ENCODE measurements around the gene IFNB1. TPM values are rescaled to one million over a fixed set of nuclear protein-coding genes. Genes with fewer than 3 reads are reported as not detected.

The IFNB1 gene
- total and polyA plus RNA-seq, 2 experiments from 2014 or later: not detected

GRCh38 chr9:21031091-21031807, 46.5 kb downstream of the IFNB1 start, which contains the start of gene HACD4:
HACD4 (minus strand) TSS chr9:21031640; CDS start chr9:21031590, 50 bp downstream.
- Histone ChIP-seq H3K4me1 (ENCODE audit: insufficient read depth) (peaks cover 4% of the 10 kb centered on the region), H2AFZ (peak within 1 kb of the TSS; percentile 80), H4K20me1 (ENCODE audit: insufficient read depth, poor library complexity, severe bottlenecking) (no peaks in the 10 kb centered on the region), H3K27ac (peak within 1 kb of the TSS; percentile 18), H3K9me3 (ENCODE audit: low read depth) (no peaks in the 10 kb centered on the region), H3K79me2 (no peaks in the 10 kb centered on the region), H3K27me3 (no peaks in the 10 kb centered on the region), H3K36me3 (replicated peaks; ENCODE audit: insufficient read depth, low read depth) (no peaks in the 10 kb centered on the region), H3K4me3 (peak within 1 kb of the TSS; percentile 32), H3K9me2 (replicated peaks; ENCODE audit: insufficient read depth) (no peaks in the 10 kb centered on the region), H3K4me2 (peak within 1 kb of the TSS; percentile 86)
- DNase-seq (ENCODE audit: low spot score): peak; percentile 64
- no peak for TF ChIP-seq CTCF (IDR thresholded peaks at IDR 0.05; ENCODE audit: poor library complexity)
- 13% methylated on average over 33 of the region's 46 CpGs for WGBS (ENCODE audit: low lambda C conversion rate, missing lambda C conversion rate)

GRCh38 chr9:21030389-21031035, 47.2 kb downstream of the IFNB1 start:
- Histone ChIP-seq H3K4me2 (peak overlapping the region; percentile 86), H3K4me3 (no peak overlapping the region), H2AFZ (peak overlapping the region; percentile 80), H3K36me3 (replicated peaks; ENCODE audit: insufficient read depth, low read depth) (no peaks in the 10 kb centered on the region), H3K79me2 (no peaks in the 10 kb centered on the region), H3K9me2 (replicated peaks; ENCODE audit: insufficient read depth) (no peaks in the 10 kb centered on the region), H3K27me3 (no peaks in the 10 kb centered on the region), H3K9me3 (ENCODE audit: low read depth) (no peaks in the 10 kb centered on the region), H3K27ac (peak overlapping the region; percentile 18), H4K20me1 (ENCODE audit: insufficient read depth, poor library complexity, severe bottlenecking) (no peaks in the 10 kb centered on the region), H3K4me1 (ENCODE audit: insufficient read depth) (peaks cover 4% of the 10 kb centered on the region)
- WGBS (ENCODE audit: low lambda C conversion rate, missing lambda C conversion rate): 84% methylated on average over 5 of the region's 5 CpGs
- peak; percentile 10 for DNase-seq (ENCODE audit: low spot score)
- TF ChIP-seq CTCF (IDR thresholded peaks at IDR 0.05; ENCODE audit: poor library complexity): no peak
- TF ChIP-seq EZH2phosphoT487 (IDR thresholded peaks at IDR 0.05; ENCODE audit: low read depth, severe bottlenecking, unreplicated experiment): no peak
- no peak for TF ChIP-seq EZH2 (IDR thresholded peaks at IDR 0.05; ENCODE audit: borderline replicate concordance)

GRCh38 chr9:21029661-21030060, 48.1 kb downstream of the IFNB1 start:
- Histone ChIP-seq H2AFZ (no peak overlapping the region), H3K4me2 (no peak overlapping the region), H3K4me1 (ENCODE audit: insufficient read depth) (peaks cover 4% of the 10 kb centered on the region), H3K4me3 (no peak overlapping the region), H3K79me2 (no peaks in the 10 kb centered on the region), H3K9me3 (ENCODE audit: low read depth) (no peaks in the 10 kb centered on the region), H3K27me3 (no peaks in the 10 kb centered on the region), H3K9me2 (replicated peaks; ENCODE audit: insufficient read depth) (no peaks in the 10 kb centered on the region), H4K20me1 (ENCODE audit: insufficient read depth, poor library complexity, severe bottlenecking) (no peaks in the 10 kb centered on the region), H3K27ac (no peak overlapping the region), H3K36me3 (replicated peaks; ENCODE audit: insufficient read depth, low read depth) (no peaks in the 10 kb centered on the region)
- 84% methylated on average over 8 of the region's 8 CpGs for WGBS (ENCODE audit: low lambda C conversion rate, missing lambda C conversion rate)
- no peak for DNase-seq (ENCODE audit: low spot score)
- TF ChIP-seq EZH2 (IDR thresholded peaks at IDR 0.05; ENCODE audit: borderline replicate concordance) (no peak), EZH2phosphoT487 (IDR thresholded peaks at IDR 0.05; ENCODE audit: low read depth, severe bottlenecking, unreplicated experiment) (no peak), CTCF (IDR thresholded peaks at IDR 0.05; ENCODE audit: poor library complexity) (no peak)

Measured in hepatocyte (in vitro differentiated cells).